Activated CD8-positive, alpha-beta memory T cell treated with anti-CD3 and anti-CD28 coated beads, Interleukin-2, amount 50 U/mL, for 24 hours (primary cell): ENCODE measurements around the gene EGFR.

Source experiments
- DNase-seq: peaks from one replicate; pipeline ENCODE4 v3.0.0-alpha.2; 2020; ENCODE audit errors: extremely low read depth

The EGFR gene

GRCh38 chr7:55189146-55189766 is 170.4 kb downstream of the EGFR start:
- DNase-seq: no peak

GRCh38 chr7:55189878-55190436 is 171.1 kb downstream of the EGFR start:
- DNase-seq: no peak

- no peak for DNase-seq
Measured at GRCh38 chr7:55190511-55191160, 171.8 kb downstream of the EGFR start.

GRCh38 chr7:55191161-55191925 is 172.5 kb downstream of the EGFR start:
- no peak for DNase-seq

GRCh38 chr7:55191926-55192692 is 173.3 kb downstream of the EGFR start:
- no peak for DNase-seq

- no peak for DNase-seq
Measured at GRCh38 chr7:55192723-55193122, 173.9 kb downstream of the EGFR start.

GRCh38 chr7:55193245-55193644 is 174.4 kb downstream of the EGFR start:
- DNase-seq: no peak

- no peak for DNase-seq
Measured at GRCh38 chr7:55194522-55194921, 175.7 kb downstream of the EGFR start.

GRCh38 chr7:55198634-55199392 is 180.0 kb downstream of the EGFR start:
- no peak for DNase-seq

- DNase-seq: no peak
Measured at GRCh38 chr7:55199418-55199817, 180.6 kb downstream of the EGFR start.

GRCh38 chr7:55200441-55200840 is 181.6 kb downstream of the EGFR start:
- DNase-seq: no peak

- DNase-seq: no peak
Measured at GRCh38 chr7:55202150-55202913, 183.5 kb downstream of the EGFR start.

GRCh38 chr7:55203300-55203699 is 184.5 kb downstream of the EGFR start:
- DNase-seq: no peak

- DNase-seq: no peak
Measured at GRCh38 chr7:55205124-55205955, 186.5 kb downstream of the EGFR start.

- no peak for DNase-seq
Measured at GRCh38 chr7:55206235-55207029, 187.6 kb downstream of the EGFR start.

GRCh38 chr7:55207436-55208125 is 188.8 kb downstream of the EGFR start:
- no peak for DNase-seq

- DNase-seq: no peak
Measured at GRCh38 chr7:55209366-55209765, 190.5 kb downstream of the EGFR start.

GRCh38 chr7:55210176-55210575 is 191.4 kb downstream of the EGFR start:
- no peak for DNase-seq
